ENCODE data around the gene ADRA2A.

DNA sequence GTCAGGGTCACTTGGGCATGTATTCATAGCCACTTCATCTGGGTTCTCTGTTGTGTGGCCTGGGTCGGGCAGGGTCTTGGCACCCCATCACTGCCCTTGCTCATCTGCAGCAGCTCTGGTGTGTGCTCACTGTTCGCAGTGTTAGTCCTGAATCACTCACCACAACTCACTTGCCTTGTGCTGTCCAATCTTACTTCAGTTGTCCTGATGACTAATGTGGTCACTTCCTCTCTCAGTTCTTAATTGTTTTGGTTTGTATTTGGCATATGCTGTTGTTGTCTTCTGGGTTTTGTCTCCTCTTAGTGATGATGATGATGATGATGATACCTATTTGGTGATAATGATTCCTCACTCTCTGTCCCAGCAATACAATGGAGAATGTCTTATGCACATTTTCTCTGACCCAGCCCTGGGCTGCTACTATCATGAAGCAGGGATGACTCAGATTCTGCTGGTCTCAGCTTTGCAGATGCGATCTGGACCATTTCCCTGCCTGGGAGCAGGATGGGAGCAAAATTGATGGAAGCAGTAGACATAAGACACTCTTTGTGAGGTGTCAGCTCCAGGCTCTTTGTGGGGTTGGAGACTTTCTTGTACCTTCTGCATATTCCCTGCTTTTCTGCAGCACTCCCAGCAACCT is 17.0 kb downstream of the ADRA2A start:
- TF ChIP-seq, protein P1, sequence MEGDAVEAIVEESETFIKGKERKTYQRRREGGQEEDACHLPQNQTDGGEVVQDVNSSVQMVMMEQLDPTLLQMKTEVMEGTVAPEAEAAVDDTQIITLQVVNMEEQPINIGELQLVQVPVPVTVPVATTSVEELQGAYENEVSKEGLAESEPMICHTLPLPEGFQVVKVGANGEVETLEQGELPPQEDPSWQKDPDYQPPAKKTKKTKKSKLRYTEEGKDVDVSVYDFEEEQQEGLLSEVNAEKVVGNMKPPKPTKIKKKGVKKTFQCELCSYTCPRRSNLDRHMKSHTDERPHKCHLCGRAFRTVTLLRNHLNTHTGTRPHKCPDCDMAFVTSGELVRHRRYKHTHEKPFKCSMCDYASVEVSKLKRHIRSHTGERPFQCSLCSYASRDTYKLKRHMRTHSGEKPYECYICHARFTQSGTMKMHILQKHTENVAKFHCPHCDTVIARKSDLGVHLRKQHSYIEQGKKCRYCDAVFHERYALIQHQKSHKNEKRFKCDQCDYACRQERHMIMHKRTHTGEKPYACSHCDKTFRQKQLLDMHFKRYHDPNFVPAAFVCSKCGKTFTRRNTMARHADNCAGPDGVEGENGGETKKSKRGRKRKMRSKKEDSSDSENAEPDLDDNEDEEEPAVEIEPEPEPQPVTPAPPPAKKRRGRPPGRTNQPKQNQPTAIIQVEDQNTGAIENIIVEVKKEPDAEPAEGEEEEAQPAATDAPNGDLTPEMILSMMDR (optimal IDR thresholded peaks at IDR 0.05 in 1 of 3, IDR thresholded peaks at IDR 0.05 in 1 of 3, conservative IDR thresholded peaks at IDR 0.05 in 1 of 3; ENCODE audit: extremely low read depth in 1 of 3, insufficient read depth in 2 of 3, low read length in 3 of 3): no peak
- no peak for TF ChIP-seq EZH2 (IDR thresholded peaks at IDR 0.05; ENCODE audit: low read length)
